OCI-M1 (cell line): ENCODE data around the gene CHI3L1.

Experiments
- DNase-seq: peaks from one replicate; lab custom pipeline; 2025; lab: John Stamatoyannopoulos, UW

Gene CHI3L1

GRCh38 chr1:203181586-203182386, 4.7 kb downstream of the CHI3L1 start:
- DNase-seq = no peak

- no peak for DNase-seq
These were observed 5.7 kb downstream of the CHI3L1 start for GRCh38 chr1:203180611-203181330.

GRCh38 chr1:203179667-203180005, 6.9 kb downstream of the CHI3L1 start:
- DNase-seq = no peak

- no peak for DNase-seq
These were observed 7.5 kb downstream of the CHI3L1 start for GRCh38 chr1:203178821-203179666.

GRCh38 chr1:203178083-203178482, 8.4 kb downstream of the CHI3L1 start:
- no peak for DNase-seq

- DNase-seq = no peak
These were observed 8.9 kb downstream of the CHI3L1 start for GRCh38 chr1:203177470-203178039.

GRCh38 chr1:203177036-203177405, 9.5 kb downstream of the CHI3L1 start:
- no peak for DNase-seq

- DNase-seq = no peak
These were observed 10.1 kb downstream of the CHI3L1 start for GRCh38 chr1:203176273-203177035.

GRCh38 chr1:203175827-203176241, 10.7 kb downstream of the CHI3L1 start:
- DNase-seq = peak; percentile 18

- no peak for DNase-seq
These were observed 11.2 kb downstream of the CHI3L1 start, which contains the start of gene MYBPH for GRCh38 chr1:203175237-203175826. Gene MYBPH, minus strand, starts transcription at chr1:203175826. Its CDS starts 71 bp downstream, at chr1:203175755.

- DNase-seq = no peak
These were observed 12.0 kb downstream of the CHI3L1 start for GRCh38 chr1:203174324-203174985.

GRCh38 chr1:203173566-203173965, 12.9 kb downstream of the CHI3L1 start:
- no peak for DNase-seq

GRCh38 chr1:203173011-203173555, 13.4 kb downstream of the CHI3L1 start:
- no peak for DNase-seq

- peak; percentile 76 for DNase-seq
These were observed 14.1 kb downstream of the CHI3L1 start for GRCh38 chr1:203172184-203173010.

- DNase-seq = no peak
These were observed 14.9 kb downstream of the CHI3L1 start for GRCh38 chr1:203171341-203172183.

- no peak for DNase-seq
These were observed 15.7 kb downstream of the CHI3L1 start for GRCh38 chr1:203170625-203171330.

GRCh38 chr1:203169770-203170520, 16.6 kb downstream of the CHI3L1 start:
- no peak for DNase-seq
